ENCODE measurements around the gene HP1BP3.

HP1BP3 gene

DNA sequence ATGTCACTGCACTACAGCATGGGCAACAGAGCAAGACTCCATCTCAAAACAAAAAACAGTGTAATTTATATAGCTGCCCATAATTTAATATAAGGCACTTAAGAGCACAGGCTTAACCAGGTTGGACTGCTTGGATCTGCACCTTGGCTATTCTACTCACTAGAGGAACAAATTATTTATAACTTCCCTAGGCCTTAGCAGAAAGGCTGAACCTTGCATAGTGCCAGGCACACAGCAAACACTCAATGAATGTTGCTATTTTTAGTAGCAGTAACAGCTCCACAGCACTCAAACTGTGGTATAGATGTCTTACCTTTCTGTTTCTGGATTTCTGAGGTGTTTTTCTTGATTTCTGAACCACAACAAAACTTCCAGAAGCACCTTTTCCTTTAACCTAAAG lies 19.8 kb downstream of the HP1BP3 start:
- DNase-seq (ENCODE audit: low read depth), result no peak

GRCh38 chr1:20763417-20763816 lies 23.7 kb downstream of the HP1BP3 start:
- no peak for DNase-seq (ENCODE audit: low read depth)

GRCh38 chr1:20760322-20760721 lies 26.8 kb downstream of the HP1BP3 start:
- no peak for DNase-seq (ENCODE audit: low read depth)

DNA sequence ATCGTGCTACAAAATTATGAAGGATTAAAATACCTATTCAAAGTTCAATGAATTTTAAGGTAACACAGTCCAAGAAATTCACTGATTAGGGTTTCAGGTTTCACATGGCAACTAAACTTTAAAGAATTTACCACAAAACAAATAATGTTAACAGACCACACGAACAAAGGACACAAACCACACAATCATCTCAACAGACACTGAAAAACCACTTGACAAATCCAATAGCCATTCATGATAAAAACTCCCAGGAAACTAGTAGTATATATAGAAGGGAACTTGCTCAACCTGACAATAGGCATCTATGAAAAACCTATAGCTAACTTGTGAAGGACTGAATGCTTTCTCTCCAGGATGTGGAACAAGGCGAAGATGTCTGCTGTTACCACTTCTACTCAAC lies 33.5 kb downstream of the HP1BP3 start:
- no peak for DNase-seq (ENCODE audit: low read depth)

- DNase-seq (ENCODE audit: low read depth), result no peak
These were observed 35.6 kb downstream of the HP1BP3 start for GRCh38 chr1:20751462-20751990.

DNA sequence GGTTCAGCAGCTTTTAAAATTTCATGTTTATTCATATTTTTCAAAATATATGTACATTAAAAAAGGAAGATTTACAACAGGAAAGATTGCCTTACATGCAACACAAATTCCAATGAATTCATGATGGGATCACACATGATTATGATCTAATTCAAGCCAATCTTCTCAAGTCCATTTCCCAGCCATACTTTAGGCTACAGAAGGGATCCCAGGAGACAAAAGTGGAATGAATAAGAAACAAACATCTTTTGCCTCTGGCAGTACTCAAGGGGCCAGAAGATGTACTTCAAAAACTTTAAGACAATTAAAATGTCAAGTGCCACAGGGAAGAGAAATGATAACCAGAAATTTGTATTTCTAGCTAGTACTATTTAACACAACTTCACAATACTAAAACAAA lies 44.4 kb downstream of the HP1BP3 start:
- no peak for DNase-seq (ENCODE audit: low read depth)

DNA sequence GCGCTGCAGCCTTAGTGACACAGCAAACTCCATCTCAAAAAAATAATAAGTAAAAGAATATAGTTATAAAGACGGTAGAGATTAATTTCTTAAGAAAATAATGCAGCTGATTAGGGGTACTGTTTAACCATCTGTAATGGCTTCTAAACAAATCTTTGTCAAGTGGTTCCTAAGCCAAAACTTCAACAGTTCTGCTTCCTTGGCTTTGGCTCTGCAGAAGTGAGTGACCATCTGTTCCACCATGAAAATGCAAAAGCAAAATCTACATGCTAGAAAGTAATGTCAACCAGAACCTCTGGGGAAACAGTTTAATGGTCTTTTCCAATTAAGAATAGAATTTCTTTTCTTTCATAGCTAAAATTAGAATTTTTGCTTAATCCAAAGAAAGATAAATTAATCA lies 46.3 kb downstream of the HP1BP3 start:
- DNase-seq (ENCODE audit: low read depth), result no peak

GRCh38 chr1:20739225-20739624 lies 47.9 kb downstream of the HP1BP3 start:
- DNase-seq (ENCODE audit: low read depth), result no peak

- DNase-seq (ENCODE audit: low read depth), result no peak
These were observed 51.5 kb downstream of the HP1BP3 start for GRCh38 chr1:20735581-20736111.

- no peak for DNase-seq (ENCODE audit: low read depth)
These were observed 53.6 kb downstream of the HP1BP3 start for GRCh38 chr1:20733360-20733975.

DNA sequence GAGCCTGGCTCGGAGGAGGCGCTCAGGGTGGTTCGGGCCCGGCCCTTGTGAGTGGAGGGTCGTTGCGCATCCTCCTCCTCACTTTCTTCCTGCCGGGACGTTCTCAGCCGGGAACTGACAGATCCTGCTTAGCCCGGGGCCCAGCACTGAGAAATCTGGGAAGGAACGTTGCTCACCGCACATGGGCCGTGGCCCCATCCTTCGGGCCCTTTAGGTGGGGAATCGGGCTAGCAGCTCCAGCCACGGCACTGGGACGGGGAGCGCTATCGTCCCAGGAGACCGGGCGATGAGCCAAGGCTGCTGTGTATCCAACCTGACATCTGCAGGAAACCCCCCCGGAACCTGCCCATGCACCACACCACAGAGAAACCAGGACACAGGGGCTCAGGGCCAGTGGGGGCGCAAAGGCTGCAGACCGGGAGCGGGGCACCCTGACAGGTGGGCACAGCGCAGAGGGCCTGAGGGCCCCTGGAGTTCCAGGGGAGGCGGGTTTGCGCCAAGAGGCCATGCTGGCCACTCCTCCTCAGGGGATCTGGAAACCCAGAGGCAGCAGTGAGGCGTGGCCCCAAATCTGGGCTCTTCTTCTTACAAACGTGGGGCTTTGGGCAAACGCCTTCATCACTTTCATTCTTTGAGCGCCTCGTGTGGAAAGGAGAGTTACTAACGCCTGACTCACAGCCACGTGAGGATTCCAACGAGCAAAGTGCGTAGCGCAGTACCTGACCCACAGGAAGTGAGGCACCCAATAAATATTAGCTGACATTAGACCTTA lies 54.3 kb downstream of the HP1BP3 start, which contains the start of gene SH2D5:
Gene SH2D5, minus strand, starts transcription at position 116 of the 772 bp plus-strand sequence. CDS start 4,659 bp downstream, outside the sequence.
- DNase-seq (ENCODE audit: low read depth), result peak; percentile 70

DNA sequence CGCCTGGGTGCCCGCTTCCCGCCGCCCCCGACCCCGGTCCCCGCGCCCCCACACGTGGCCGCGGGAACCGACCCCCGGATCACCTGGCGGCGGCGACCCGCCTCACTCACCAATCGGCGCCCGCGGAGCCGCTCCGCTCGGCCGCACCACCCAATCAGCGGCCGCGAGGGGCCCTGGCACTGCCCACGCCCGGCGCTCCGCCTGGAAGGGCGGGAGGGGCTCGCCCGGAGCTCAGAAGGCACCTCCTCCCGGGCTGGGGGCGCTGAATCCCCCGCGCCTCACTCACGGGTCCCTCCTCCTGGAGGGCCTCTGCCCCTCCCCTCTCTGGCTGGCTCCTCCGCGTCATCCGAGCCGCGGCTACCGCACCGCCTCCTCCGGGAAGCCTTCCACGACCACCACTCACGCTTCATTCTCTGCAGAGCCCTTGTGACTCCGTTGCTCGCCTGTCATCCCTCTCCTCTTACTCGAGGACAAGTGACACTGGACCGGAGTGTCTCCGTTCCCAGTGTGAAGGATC lies 55.0 kb downstream of the HP1BP3 start:
- DNase-seq (ENCODE audit: low read depth), result peak; percentile 66

DNA sequence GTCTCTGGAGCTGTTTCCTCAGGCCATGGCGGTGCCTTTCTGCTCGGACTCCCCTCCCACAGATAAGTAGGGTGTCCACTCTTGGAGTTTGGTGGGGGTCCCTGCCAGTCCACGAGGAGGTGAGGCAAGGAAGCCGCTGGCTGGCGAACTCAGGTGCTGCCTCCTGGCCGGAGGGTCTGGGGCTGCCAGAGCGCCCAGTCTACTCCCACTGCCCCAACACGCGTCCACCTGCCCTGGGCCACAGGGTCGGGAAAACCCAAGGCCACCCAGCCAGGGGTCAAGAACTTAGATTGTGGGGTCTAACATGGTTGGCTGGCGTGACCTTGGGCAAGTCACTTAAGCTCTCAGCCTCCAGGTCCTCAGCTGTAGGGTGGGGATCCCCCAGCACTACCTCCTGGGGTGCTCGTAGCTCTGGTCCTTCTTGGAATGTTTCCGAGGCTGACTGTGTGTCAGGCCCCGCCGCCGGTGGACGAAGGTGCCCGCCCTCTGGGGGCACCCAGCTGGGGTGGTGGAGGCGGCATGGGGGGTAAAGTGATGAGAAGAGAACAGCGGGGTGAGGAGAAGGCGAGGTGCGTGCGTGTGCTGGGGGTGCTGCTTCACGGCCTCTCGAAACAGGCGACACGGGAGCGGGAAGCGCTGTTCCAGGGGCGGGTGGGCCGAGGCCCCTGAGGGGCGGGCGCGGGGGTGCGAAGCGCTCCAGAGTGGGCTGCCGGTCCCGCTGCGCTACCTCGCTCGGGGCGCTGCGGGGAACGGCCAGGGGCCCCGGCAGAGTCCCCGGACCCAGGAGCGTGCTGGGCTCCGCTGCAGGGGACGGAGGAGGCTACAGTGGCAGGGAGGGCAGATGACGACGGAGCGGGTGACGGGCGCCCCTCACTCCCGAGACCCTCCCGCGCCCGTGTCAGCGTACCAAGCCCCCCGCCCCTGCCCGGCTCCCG lies 55.8 kb downstream of the HP1BP3 start:
- no peak for DNase-seq (ENCODE audit: low read depth)

GRCh38 chr1:20730690-20731056 lies 56.4 kb downstream of the HP1BP3 start:
- no peak for DNase-seq (ENCODE audit: low read depth)

- no peak for DNase-seq (ENCODE audit: low read depth)
These were observed 57.0 kb downstream of the HP1BP3 start for GRCh38 chr1:20729990-20730689.

DNA sequence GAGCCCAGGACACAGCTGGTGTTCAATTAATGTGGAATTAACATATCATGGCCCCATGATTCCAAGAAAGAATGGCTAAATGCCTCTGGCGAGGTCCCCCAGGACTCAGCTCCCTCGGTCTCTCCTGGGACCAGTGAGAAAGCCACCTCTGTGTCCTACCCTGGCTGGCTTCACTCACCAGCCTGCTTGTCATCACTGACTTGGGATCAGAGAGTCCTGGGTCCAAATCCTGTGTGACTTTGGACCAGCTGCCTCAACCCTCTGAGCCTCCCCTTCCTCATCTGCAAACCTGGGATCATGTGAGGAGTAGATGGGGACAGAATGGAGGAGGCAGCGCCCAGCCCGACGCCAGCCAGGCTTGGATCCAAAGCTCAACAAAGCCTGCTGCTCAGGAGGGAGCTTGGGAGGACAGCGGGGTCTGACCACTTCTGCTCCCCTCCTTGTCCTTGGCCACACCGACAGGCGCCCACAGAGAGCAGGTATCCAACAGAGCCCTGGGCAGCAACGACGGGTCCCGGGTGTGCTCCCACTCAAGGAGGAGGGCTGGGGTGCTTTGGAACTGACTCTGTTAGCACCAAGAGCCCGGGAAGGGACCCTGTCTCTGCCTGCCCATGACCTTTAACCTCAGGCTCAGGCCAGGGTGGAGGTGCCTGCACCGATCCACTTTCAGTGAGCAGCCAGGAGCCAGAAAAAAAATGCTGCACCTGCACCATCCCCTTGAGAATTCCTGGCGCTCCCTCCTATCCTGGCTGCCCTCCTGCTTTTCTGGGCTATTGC lies 57.8 kb downstream of the HP1BP3 start:
- DNase-seq (ENCODE audit: low read depth), result no peak

DNA sequence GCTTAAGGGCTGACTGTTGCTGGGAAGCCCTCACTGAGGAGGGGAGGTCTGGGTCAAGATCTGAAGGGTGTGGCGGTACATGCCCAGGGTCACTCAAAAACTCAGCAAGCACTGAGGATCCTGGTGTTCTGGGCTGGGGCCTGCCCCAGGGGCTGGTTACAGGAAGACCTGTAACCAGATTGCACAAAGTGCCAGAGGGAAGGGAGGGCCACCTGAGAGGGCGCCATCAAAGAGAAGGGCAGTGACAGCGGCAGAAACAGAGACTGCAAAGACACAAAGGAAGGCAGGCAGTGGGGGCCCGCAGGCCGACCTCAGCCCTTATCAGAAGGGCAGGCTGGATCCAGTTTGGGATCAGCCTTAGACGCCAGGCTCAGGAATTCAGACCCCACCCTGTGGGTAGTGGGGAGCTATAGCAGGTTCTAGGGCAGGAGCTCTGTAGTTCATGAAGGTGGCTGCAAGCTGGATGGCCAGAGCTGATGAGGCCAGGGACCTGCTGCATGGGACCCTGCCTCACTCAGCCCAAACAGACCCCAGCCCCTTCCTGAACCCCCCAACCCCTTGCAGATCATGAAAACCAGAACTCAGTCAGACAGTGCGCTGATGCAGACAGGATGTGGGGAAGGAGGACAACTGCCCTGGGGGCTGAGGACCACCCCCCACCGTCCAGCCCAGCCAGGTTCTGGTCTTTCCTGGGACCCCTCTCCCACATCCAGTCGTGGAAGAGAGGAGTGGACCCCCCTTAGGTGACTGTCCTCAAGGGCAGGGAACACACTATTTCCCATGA lies 58.5 kb downstream of the HP1BP3 start:
- DNase-seq (ENCODE audit: low read depth), result no peak

GRCh38 chr1:20727746-20728316 lies 59.3 kb downstream of the HP1BP3 start:
- DNase-seq (ENCODE audit: low read depth), result no peak
